Keratinocyte (primary cell): ENCODE measurements around the gene POR. TPM values are rescaled to one million over a fixed set of nuclear protein-coding genes. Genes with fewer than 3 reads are reported as not detected.

ENCODE experiments used
- DNase-seq: peaks from one replicate; pipeline ENCODE4 v3.0.0-alpha.2; 2011; ENCODE audit warnings: low read depth, missing footprints, low spot score
- FAIRE-seq: peaks from 2 replicates; lab custom pipeline; 2011; peaks lifted over from hg19 to GRCh38; lab: Jason Lieb, UNC
- H2AFZ ChIP-seq: 2 replicates; pipeline ENCODE4 v1.6.0; 2012; ENCODE audit warnings: low read length, control low read depth, inconsistent platforms; ENCODE audit not compliant: control insufficient read depth
- H3K27ac ChIP-seq: 2 replicates; pipeline ENCODE4 v1.5.1; 2011; ENCODE audit warnings: low read length; ENCODE audit not compliant: control insufficient read depth, insufficient read depth
- H3K27me3 ChIP-seq: 3 replicates; pipeline ENCODE4 v1.6.0; 2011; ENCODE audit warnings: low read length; ENCODE audit not compliant: control insufficient read depth, insufficient read depth; ENCODE audit errors: extremely low read depth
- H3K36me3 ChIP-seq, 2 experiments: 2 replicates in 1 of 2; 3 replicates in 1 of 2; pipeline ENCODE4 v1.5.1; 2011; ENCODE audit warnings: low read length in 2 of 2, mild to moderate bottlenecking in 1 of 2; ENCODE audit not compliant: control insufficient read depth in 2 of 2, insufficient read depth in 2 of 2; ENCODE audit errors: extremely low read depth in 1 of 2
- H3K4me1 ChIP-seq: 3 replicates; pipeline ENCODE4 v1.5.1; 2011; ENCODE audit warnings: low read length; ENCODE audit not compliant: control insufficient read depth, insufficient read depth; ENCODE audit errors: extremely low read depth
- H3K4me2 ChIP-seq: 3 replicates; pipeline ENCODE4 v1.6.0; 2011; ENCODE audit warnings: low read depth, low read length; ENCODE audit not compliant: control insufficient read depth, insufficient read depth; ENCODE audit errors: extremely low read depth
- H3K4me3 ChIP-seq, 3 experiments: fragments of 200-600 bp in 1 of 3; sonication (generic) in 1 of 3; 2 replicates in 2 of 3; 3 replicates in 1 of 3; pipeline ENCODE4 v1.5.1; 2011 to 2016; ENCODE audit warnings: low read length in 3 of 3, mild to moderate bottlenecking in 3 of 3, control low read depth in 2 of 3, inconsistent platforms in 1 of 3, low read depth in 1 of 3, mixed read lengths in 1 of 3, mixed run types in 1 of 3, moderate library complexity in 1 of 3; ENCODE audit not compliant: control insufficient read depth in 2 of 3, insufficient read depth in 2 of 3; ENCODE audit errors: extremely low read depth in 1 of 3
- H3K79me2 ChIP-seq: 2 replicates; pipeline ENCODE4 v1.6.0; 2012; ENCODE audit warnings: low read length; ENCODE audit not compliant: control insufficient read depth, insufficient read depth
- H3K9ac ChIP-seq: 3 replicates; pipeline ENCODE4 v1.6.0; 2011; ENCODE audit warnings: low read length; ENCODE audit not compliant: control insufficient read depth, insufficient read depth; ENCODE audit errors: extremely low read depth
- H3K9me1 ChIP-seq: 3 replicates; pipeline ENCODE4 v1.6.0; 2011; ENCODE audit warnings: low read length; ENCODE audit not compliant: control insufficient read depth, insufficient read depth; ENCODE audit errors: extremely low read depth
- H3K9me3 ChIP-seq: 2 replicates; pipeline ENCODE4 v1.5.1; 2012; ENCODE audit warnings: low read depth, low read length; ENCODE audit not compliant: control insufficient read depth
- H4K20me1 ChIP-seq: 3 replicates; pipeline ENCODE4 v1.6.0; 2011; ENCODE audit warnings: low read length; ENCODE audit not compliant: control insufficient read depth, insufficient read depth; ENCODE audit errors: extremely low read depth
- CTCF ChIP-seq, 3 experiments: IDR thresholded peaks in 1 of 3; conservative IDR thresholded peaks in 1 of 3; optimal IDR thresholded peaks in 1 of 3; 2 replicates in 2 of 3; 3 replicates in 1 of 3; pipeline versions ENCODE3 to v1.5.1; 2011; ENCODE audit warnings: low read length in 3 of 3, mild to moderate bottlenecking in 3 of 3, moderate library complexity in 2 of 3, control low read depth in 1 of 3, inconsistent platforms in 1 of 3; ENCODE audit not compliant: insufficient read depth in 2 of 3; ENCODE audit errors: extremely low read depth in 1 of 3
- EZH2 ChIP-seq: IDR thresholded peaks from one replicate; pipeline ENCODE4 v1.6.1; 2012; ENCODE audit warnings: inconsistent platforms, mild to moderate bottlenecking, low read length, moderate library complexity
- dilution Hi-C: fragments of 300-500 bp; cut with MboI; formaldehyde crosslinking; loops from one replicate; pipeline ENCODE4 v1.7.0; 2020; ENCODE audit warnings: low sequenced_read_pairs; ENCODE audit not compliant: extremely low pct_ligation_motif_present
- polyA plus RNA-seq, 5 experiments: library from polyadenylated mRNA; depleted of rRNA in 3 of 5; stranded (reverse) in 3 of 5; stranded (forward) in 1 of 5; unstranded in 1 of 5; fragments of >200 nt; gene quantifications; 1 replicate in 1 of 5; 2 replicates in 3 of 5; 3 replicates in 1 of 5; pipeline versions ENCODE4 v1.2.1 to v1.2.3, GENCODE V29; 2011 to 2012; ENCODE audit warnings: missing spikeins in 2 of 5, low read depth in 1 of 5, low replicate concordance in 1 of 5

The POR gene
- polyA plus RNA-seq, 1 donor (not counting 4 experiments of a cell fraction or from before 2014, with no cell fraction given), result 28.6 TPM

DNA sequence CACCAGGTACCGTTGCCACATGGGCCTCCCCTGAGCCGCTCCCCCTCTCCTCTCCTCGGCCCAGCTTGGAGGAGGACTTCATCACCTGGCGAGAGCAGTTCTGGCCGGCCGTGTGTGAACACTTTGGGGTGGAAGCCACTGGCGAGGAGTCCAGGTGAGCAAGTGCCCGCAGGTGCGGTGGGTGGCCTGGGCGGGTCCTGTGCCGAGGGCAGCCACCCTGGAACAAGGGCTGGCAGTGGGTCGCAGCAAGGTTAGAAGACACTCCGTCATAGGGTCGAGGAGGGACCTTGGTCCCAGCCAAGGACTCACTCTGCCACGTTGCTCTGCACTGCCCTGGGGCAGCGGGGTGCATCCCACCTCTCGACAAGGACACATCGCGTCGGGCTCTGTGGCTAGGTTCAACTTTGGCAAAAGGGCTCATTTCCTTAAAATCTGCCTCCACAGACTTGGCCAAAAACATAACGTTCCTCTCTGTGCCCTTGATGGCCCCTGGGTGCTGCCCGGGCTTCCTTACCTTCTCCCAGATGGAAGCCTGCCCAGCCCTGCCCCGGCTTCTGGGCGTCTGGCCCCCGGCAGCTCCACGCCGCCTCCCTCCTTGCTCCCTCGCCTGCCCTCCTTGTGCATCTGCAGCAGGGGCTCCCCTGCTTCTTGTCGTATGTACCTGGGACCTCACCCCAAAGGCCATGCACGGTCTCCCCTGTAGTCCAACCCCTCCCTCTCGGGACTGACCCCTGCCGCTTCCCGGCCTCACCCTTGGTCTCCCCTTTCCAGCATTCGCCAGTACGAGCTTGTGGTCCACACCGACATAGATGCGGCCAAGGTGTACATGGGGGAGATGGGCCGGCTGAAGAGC lies 66.7 kb downstream of the POR start:
- H2AFZ ChIP-seq, result no peak overlapping the region
- no peak overlapping the region for H3K4me3 ChIP-seq
- H3K4me2 ChIP-seq, result no peak overlapping the region
- no peak for TF ChIP-seq EZH2
- no peak for TF ChIP-seq CTCF (optimal IDR thresholded peaks at IDR 0.05 in 1 of 3, IDR thresholded peaks at IDR 0.05 in 1 of 3, conservative IDR thresholded peaks at IDR 0.05 in 1 of 3; ENCODE audit: extremely low read depth in 1 of 3, insufficient read depth in 2 of 3, low read length in 3 of 3)
- H3K79me2 ChIP-seq, result no peaks in the 10 kb centered on the region
- FAIRE-seq (no peak), DNase-seq (no peak)
- no peak overlapping the region for H3K9ac ChIP-seq
- peaks cover 2% of the 10 kb centered on the region for H3K4me1 ChIP-seq
- dilution Hi-C loops, result no loop called here
- H3K9me3 ChIP-seq, result no peaks in the 10 kb centered on the region
- H3K36me3 ChIP-seq, result peaks cover 6 to 29% of the 10 kb centered on the region in 2 experiments
- H3K27me3 ChIP-seq, result no peaks in the 10 kb centered on the region
- no peaks in the 10 kb centered on the region for H4K20me1 ChIP-seq
- no peaks in the 10 kb centered on the region for H3K9me1 ChIP-seq
- no peak overlapping the region for H3K27ac ChIP-seq

DNA sequence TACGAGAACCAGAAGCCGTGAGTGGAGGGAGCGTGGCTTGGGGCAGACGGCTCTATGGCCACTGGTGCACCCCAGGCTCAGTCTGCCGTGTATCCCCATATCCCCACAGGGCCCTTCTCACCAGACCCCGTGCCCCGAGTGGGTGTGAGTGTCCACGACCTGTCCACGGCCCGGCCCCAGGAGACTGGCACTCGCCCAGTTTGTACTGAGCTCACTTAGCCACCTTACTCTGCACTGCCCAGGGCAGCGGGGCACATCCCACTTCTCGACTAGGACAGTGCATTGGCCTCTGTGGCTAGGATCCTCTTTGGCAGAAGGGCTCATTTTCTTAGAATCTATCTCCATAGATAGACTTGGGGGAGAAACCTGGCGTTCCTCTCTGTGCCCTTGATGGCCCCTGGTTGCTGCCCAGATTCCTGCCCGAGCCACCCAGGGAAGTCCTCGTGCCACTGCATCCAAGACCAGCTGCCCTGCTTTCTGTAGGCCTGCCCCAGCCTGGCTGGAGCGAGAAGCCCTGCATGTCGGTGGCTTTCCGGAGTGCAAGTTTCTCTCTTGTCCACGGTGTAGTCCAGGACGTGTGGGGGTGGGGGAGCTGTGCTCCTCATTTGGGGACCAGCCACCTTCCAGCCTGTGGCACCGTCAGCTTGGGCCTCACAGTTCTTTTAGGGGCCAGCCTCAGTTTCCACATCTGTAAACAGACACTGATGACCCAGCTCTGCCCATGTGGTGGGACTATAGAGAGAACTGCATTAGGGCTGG lies 67.5 kb downstream of the POR start:
- Histone ChIP-seq H2AFZ (no peak overlapping the region), H3K4me2 (no peak overlapping the region), H3K4me3 (no peak overlapping the region), H3K36me3 (peaks cover 6 to 29% of the 10 kb centered on the region in 2 experiments), H4K20me1 (no peaks in the 10 kb centered on the region), H3K9me1 (no peaks in the 10 kb centered on the region), H3K27me3 (no peaks in the 10 kb centered on the region), H3K9me3 (no peaks in the 10 kb centered on the region), H3K4me1 (peaks cover 2% of the 10 kb centered on the region), H3K27ac (no peak overlapping the region), H3K9ac (no peak overlapping the region), H3K79me2 (no peaks in the 10 kb centered on the region)
- dilution Hi-C loops, result no loop called here
- FAIRE-seq, result no peak
- TF ChIP-seq EZH2, result no peak
- no peak for TF ChIP-seq CTCF (optimal IDR thresholded peaks at IDR 0.05 in 1 of 3, IDR thresholded peaks at IDR 0.05 in 1 of 3, conservative IDR thresholded peaks at IDR 0.05 in 1 of 3; ENCODE audit: extremely low read depth in 1 of 3, insufficient read depth in 2 of 3, low read length in 3 of 3)
- DNase-seq, result no peak
